ENCODE measurements around the gene NDFIP1. TPM values are rescaled to one million over a fixed set of nuclear protein-coding genes. Genes with fewer than 3 reads are reported as not detected.

The NDFIP1 gene
- total and polyA plus RNA-seq, 10 donors: 14.2 to 111 (median 72.6) TPM

DNA sequence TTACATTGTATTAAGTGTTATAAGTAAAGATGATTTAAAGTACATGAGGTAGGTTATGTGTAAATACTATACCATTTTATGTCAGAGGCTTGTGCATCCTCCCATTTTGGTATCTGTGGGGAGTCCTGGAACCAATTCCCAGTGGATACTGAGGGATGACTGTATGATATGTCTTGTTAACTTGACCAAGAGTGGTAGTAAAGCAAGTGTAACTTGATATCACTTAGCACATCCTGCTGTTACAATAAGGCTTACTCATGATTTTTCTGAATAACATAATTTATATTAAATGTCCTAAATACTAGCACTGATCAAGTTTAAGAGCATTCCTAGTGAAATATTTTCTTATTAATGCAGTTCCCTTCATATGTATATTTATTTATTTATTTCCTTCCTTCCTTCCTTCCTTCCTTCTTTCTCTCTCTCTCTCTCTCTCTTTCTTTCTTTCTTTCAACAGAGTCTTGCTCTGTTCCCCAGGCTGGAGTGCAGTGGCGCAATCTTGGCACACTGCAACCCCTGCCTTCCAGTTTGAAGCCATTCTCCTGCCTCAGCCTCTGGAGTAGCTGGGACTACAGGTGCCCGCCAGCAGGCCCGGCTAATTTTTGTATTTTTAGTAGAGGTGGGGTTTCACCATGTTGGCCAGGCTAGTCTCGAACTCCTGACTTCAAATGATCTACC lies 7.5 kb downstream of the NDFIP1 start:
- intact Hi-C loops (cut with DNase I; ENCODE audit: low total_unique reads): no loop called here
- 89 to 95% (median 93%) methylated on average over 4 of the region's 4 CpGs for WGBS, 5 donors
- H3K4me1 ChIP-seq: peaks cover 34 to 98% (median 80%) of the 10 kb centered on the region in 6 donors
- TF ChIP-seq, protein P1, sequence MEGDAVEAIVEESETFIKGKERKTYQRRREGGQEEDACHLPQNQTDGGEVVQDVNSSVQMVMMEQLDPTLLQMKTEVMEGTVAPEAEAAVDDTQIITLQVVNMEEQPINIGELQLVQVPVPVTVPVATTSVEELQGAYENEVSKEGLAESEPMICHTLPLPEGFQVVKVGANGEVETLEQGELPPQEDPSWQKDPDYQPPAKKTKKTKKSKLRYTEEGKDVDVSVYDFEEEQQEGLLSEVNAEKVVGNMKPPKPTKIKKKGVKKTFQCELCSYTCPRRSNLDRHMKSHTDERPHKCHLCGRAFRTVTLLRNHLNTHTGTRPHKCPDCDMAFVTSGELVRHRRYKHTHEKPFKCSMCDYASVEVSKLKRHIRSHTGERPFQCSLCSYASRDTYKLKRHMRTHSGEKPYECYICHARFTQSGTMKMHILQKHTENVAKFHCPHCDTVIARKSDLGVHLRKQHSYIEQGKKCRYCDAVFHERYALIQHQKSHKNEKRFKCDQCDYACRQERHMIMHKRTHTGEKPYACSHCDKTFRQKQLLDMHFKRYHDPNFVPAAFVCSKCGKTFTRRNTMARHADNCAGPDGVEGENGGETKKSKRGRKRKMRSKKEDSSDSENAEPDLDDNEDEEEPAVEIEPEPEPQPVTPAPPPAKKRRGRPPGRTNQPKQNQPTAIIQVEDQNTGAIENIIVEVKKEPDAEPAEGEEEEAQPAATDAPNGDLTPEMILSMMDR (IDR thresholded peaks at IDR 0.05 in 8 of 11, conservative IDR thresholded peaks at IDR 0.05 in 3 of 11): no peak
- no peak for TF ChIP-seq POLR2AphosphoS5 (IDR thresholded peaks at IDR 0.05)
- no peak for TF ChIP-seq POLR2A (IDR thresholded peaks at IDR 0.05)
- H3K36me3 ChIP-seq: peaks cover 0 to 15% (median 0%) of the 10 kb centered on the region in 6 donors
- no peak overlapping the region for H3K4me3 ChIP-seq
- no peaks in the 10 kb centered on the region for H3K27me3 ChIP-seq (replicated peaks in 1 of 7)
- DNase-seq: no peak
- H3K9me3 ChIP-seq: no peaks in the 10 kb centered on the region
- H3K27ac ChIP-seq: no peak overlapping the region

DNA sequence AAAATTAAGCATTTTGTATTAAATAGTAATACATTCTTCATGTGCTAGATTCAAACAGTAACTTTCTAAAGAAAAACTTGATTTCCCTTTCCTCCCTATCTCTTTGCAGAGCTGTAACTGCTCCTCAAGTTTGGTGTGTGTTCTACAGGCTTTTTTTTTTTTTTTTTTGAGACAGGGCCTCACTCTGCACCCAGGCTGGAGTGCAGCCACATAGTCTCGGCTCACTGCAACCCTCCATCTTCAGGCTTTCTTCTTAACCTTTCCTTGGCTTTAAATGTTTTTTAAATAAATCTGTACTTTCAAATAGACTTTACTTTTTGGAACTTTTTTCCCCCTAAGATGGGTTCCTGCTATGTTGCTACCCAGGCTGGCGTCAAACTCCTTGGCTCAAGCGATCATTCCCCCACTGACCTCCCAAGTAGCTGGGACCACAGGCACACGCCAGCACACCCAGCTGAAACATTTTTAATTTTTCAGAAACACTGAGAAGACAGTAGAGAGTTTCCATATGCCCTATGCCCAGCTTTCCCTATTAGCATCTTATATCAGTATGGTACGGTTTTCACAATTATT lies 9.1 kb downstream of the NDFIP1 start:
- TF ChIP-seq POLR2AphosphoS5 (IDR thresholded peaks at IDR 0.05) (no peak), POLR2A (IDR thresholded peaks at IDR 0.05) (no peak)
- TF ChIP-seq, protein P1 (IDR thresholded peaks at IDR 0.05 in 8 of 11, conservative IDR thresholded peaks at IDR 0.05 in 3 of 11): no peak
- Histone ChIP-seq H3K36me3 (peaks cover 0 to 29% (median 5%) of the 10 kb centered on the region in 6 donors), H3K27ac (no peak overlapping the region), H3K9me3 (no peaks in the 10 kb centered on the region), H3K27me3 (replicated peaks in 1 of 7) (no peaks in the 10 kb centered on the region), H3K4me3 (no peak overlapping the region), H3K4me1 (peaks cover 24 to 98% (median 75%) of the 10 kb centered on the region in 6 donors)
- intact Hi-C loops (cut with DNase I; ENCODE audit: low total_unique reads): no loop called here
- DNase-seq: no peak
- WGBS, 5 donors: 76 to 93% (median 89%) methylated on average over 5 of the region's 5 CpGs

DNA sequence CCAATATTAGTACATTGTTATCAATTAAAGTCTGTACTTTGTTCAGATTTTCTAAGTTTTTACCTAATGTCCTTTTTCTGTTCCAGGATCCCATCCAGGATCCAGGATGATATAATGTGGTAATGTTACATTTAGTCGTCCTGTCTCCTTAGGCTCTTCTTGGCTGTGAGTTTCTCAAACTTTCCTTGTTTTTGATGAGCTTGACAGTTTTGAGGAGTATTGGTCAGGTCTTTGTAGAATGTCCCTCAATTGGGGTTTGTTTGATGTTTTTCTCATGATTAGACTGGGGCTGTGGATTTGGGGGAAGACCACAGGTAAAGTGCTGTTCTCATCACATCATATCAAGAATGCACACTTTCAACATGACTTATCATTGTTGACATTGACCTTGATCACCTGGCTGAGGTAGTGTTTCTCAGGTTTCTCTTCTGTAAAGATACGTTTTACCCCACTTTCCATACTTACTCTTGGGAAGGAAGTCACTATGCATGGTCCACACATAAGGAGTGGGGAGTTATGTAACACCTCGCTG lies 9.6 kb downstream of the NDFIP1 start:
- intact Hi-C loops (cut with DNase I; ENCODE audit: low total_unique reads): no loop called here
- H3K27ac ChIP-seq: peak overlapping the region in 1 of 8 donors; percentile 8

More for the DNA sequence above, 9.6 kb downstream of the NDFIP1 start:
- Histone ChIP-seq H3K9me3 (no peaks in the 10 kb centered on the region), H3K36me3 (peaks cover 0 to 32% (median 5%) of the 10 kb centered on the region in 6 donors), H3K27me3 (replicated peaks in 1 of 7) (no peaks in the 10 kb centered on the region), H3K4me3 (no peak overlapping the region), H3K4me1 (peaks cover 24 to 98% (median 70%) of the 10 kb centered on the region in 6 donors)
- WGBS, 5 donors: 47 to 63% (median 48%) methylated on average over 3 of the region's 3 CpGs
- DNase-seq: no peak
- TF ChIP-seq, protein P1 (IDR thresholded peaks at IDR 0.05 in 8 of 11, conservative IDR thresholded peaks at IDR 0.05 in 3 of 11): no peak
- no peak for TF ChIP-seq POLR2A (IDR thresholded peaks at IDR 0.05)
- no peak for TF ChIP-seq POLR2AphosphoS5 (IDR thresholded peaks at IDR 0.05)

Data from spleen (tissue), 11 donors.